Measurements from ENCODE around the gene PODNL1. TPM values are rescaled to one million over a fixed set of nuclear protein-coding genes. Genes with fewer than 3 reads are reported as not detected.

The PODNL1 gene
- total RNA-seq, 1 experiment from 2014 or later: 6.4 TPM

DNA sequence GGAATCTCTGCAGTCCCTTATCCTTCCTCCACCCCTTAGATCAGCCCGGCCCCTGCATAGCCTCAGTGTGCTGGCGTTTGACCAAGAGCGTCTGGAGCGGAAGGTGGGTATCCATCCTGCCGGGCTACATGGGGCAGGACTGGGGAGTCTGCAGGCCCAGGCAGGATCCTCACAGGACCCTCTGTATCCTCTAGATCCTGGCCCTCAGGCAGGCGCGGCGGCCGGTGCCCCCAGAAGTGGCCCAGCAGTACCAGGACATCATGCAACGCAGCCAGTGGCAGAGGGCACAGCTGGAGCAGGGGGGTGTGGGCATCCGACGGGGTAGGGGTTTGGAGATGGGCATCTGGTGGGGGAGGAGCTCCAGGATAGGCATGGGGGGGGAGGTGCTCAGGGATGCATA lies 8.9 kb downstream of the PODNL1 start:
- BruUV-seq (replicated peaks): no TSS peak
- intact Hi-C loops (cut with micrococcal nuclease; ENCODE audit: unreplicated experiment): no loop called here
- no peak overlapping the region for H3K4me3 ChIP-seq
- H3K9me3 ChIP-seq (ENCODE audit: insufficient read depth, low read depth): no peaks in the 10 kb centered on the region
- DNase-seq: no peak
- 0 out of 2 replicates have a peak, but pooled peaks cover 2% of the 10 kb centered on the region for H4K20me1 ChIP-seq (ENCODE audit: insufficient read depth)
- H2AFZ ChIP-seq: no peak overlapping the region
- no peak overlapping the region for H3K27ac ChIP-seq
- no peaks in the 10 kb centered on the region for H3K79me2 ChIP-seq (ENCODE audit: low read depth)
- peaks cover 26% of the 10 kb centered on the region for H3F3A ChIP-seq (ENCODE audit: insufficient read depth, low read depth)
- H3K9me2 ChIP-seq (ENCODE audit: insufficient read depth): no peaks in the 10 kb centered on the region
- TF ChIP-seq EZH2 (IDR thresholded peaks at IDR 0.05; ENCODE audit: low read depth): no peak
- TF ChIP-seq, protein P1, sequence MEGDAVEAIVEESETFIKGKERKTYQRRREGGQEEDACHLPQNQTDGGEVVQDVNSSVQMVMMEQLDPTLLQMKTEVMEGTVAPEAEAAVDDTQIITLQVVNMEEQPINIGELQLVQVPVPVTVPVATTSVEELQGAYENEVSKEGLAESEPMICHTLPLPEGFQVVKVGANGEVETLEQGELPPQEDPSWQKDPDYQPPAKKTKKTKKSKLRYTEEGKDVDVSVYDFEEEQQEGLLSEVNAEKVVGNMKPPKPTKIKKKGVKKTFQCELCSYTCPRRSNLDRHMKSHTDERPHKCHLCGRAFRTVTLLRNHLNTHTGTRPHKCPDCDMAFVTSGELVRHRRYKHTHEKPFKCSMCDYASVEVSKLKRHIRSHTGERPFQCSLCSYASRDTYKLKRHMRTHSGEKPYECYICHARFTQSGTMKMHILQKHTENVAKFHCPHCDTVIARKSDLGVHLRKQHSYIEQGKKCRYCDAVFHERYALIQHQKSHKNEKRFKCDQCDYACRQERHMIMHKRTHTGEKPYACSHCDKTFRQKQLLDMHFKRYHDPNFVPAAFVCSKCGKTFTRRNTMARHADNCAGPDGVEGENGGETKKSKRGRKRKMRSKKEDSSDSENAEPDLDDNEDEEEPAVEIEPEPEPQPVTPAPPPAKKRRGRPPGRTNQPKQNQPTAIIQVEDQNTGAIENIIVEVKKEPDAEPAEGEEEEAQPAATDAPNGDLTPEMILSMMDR (conservative IDR thresholded peaks at IDR 0.05): no peak
- CTCF ChIA-PET: no interaction called here
- H3K4me2 ChIP-seq: no peak overlapping the region
- no peaks in the 10 kb centered on the region for H3K36me3 ChIP-seq (ENCODE audit: low read depth)
- H3K27me3 ChIP-seq (ENCODE audit: insufficient read depth, low read depth): no peaks in the 10 kb centered on the region
- POLR2A ChIA-PET (ENCODE audit: unreplicated experiment): no interaction called here
- H3K4me1 ChIP-seq (replicated peaks; ENCODE audit: insufficient read depth): no peaks in the 10 kb centered on the region

GRCh38 chr19:13926715-13927114 lies 11.5 kb downstream of the PODNL1 start:
- H3K9me3 ChIP-seq (ENCODE audit: insufficient read depth, low read depth): no peaks in the 10 kb centered on the region
- no peaks in the 10 kb centered on the region for H3K9me2 ChIP-seq (ENCODE audit: insufficient read depth)
- H3K4me3 ChIP-seq: no peak overlapping the region
- TF ChIP-seq EZH2 (IDR thresholded peaks at IDR 0.05; ENCODE audit: low read depth): no peak
- TF ChIP-seq, protein P1 (conservative IDR thresholded peaks at IDR 0.05): no peak
- peaks cover 6% of the 10 kb centered on the region for H3K36me3 ChIP-seq (ENCODE audit: low read depth)
- ChIA-PET POLR2A (ENCODE audit: unreplicated experiment) (interaction anchor here (0.6 kb wide), 1 partner anchor 51 kb away, joined by 3 read pairs; no protein-coding TSS in a partner anchor), CTCF (no interaction called here)
- intact Hi-C loops (cut with micrococcal nuclease; ENCODE audit: unreplicated experiment): no loop called here
- H3K4me1 ChIP-seq (replicated peaks; ENCODE audit: insufficient read depth): no peaks in the 10 kb centered on the region
- peaks cover 24% of the 10 kb centered on the region for H3F3A ChIP-seq (ENCODE audit: insufficient read depth, low read depth)
- H3K27ac ChIP-seq: no peak overlapping the region
- no peak for DNase-seq
- H3K27me3 ChIP-seq (ENCODE audit: insufficient read depth, low read depth): no peaks in the 10 kb centered on the region
- H4K20me1 ChIP-seq (ENCODE audit: insufficient read depth): 0 out of 2 replicates have a peak, but pooled peaks cover 2% of the 10 kb centered on the region
- no peak overlapping the region for H3K4me2 ChIP-seq
- H3K79me2 ChIP-seq (ENCODE audit: low read depth): no peaks in the 10 kb centered on the region
- BruUV-seq (replicated peaks): no TSS peak
- no peak overlapping the region for H2AFZ ChIP-seq

DNA sequence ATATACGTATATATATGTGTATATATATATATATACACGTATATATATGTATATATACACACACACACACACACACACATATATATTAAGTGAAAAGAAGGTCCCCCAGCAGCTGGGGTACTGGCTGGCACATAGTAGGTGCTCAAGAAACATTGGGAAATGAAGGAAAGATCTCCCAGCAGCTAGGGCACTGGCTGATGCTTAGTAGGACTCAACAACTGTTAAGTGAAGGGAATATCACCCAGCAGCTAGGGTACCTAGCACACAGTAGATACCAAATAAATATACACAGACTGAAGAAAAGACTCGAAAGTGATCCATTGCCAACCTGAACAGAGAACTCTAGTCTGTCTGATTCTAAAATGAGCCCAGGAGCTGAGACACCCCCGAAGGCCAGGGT lies 12.2 kb downstream of the PODNL1 start:
- Histone ChIP-seq H4K20me1 (ENCODE audit: insufficient read depth) (0 out of 2 replicates have a peak, but pooled peaks cover 2% of the 10 kb centered on the region), H3K27me3 (ENCODE audit: insufficient read depth, low read depth) (no peaks in the 10 kb centered on the region), H3K9me2 (ENCODE audit: insufficient read depth) (no peaks in the 10 kb centered on the region), H2AFZ (no peak overlapping the region), H3K4me1 (replicated peaks; ENCODE audit: insufficient read depth) (no peaks in the 10 kb centered on the region), H3K9me3 (ENCODE audit: insufficient read depth, low read depth) (no peaks in the 10 kb centered on the region; the same call in 1 of the 2 replicates), H3F3A (ENCODE audit: insufficient read depth, low read depth) (peaks cover 24% of the 10 kb centered on the region), H3K36me3 (ENCODE audit: low read depth) (peaks cover 13% of the 10 kb centered on the region), H3K79me2 (ENCODE audit: low read depth) (no peaks in the 10 kb centered on the region), H3K4me2 (no peak overlapping the region), H3K27ac (no peak overlapping the region), H3K4me3 (no peak overlapping the region)
- BruUV-seq (replicated peaks): no TSS peak
- no peak for TF ChIP-seq EZH2 (IDR thresholded peaks at IDR 0.05; ENCODE audit: low read depth)
- TF ChIP-seq, protein P1 (conservative IDR thresholded peaks at IDR 0.05): no peak
- intact Hi-C loops (cut with micrococcal nuclease; ENCODE audit: unreplicated experiment): no loop called here
- DNase-seq: no peak
- POLR2A ChIA-PET (ENCODE audit: unreplicated experiment): no interaction called here
- CTCF ChIA-PET: no interaction called here
